NB4 (cell line): ENCODE measurements around the gene DIMT1.

Source experiments
- MYC ChIP-seq: IDR thresholded peaks from 2 replicates; pipeline ENCODE4 v1.6.1; 2011; ENCODE audit warnings: low read depth, low read length
- TF ChIP-seq, protein P1 (sequence below): IDR thresholded peaks from one replicate; pipeline ENCODE4 v1.5.1; 2012; ENCODE audit warnings: low read depth, low read length

- TF ChIP-seq, protein P1, sequence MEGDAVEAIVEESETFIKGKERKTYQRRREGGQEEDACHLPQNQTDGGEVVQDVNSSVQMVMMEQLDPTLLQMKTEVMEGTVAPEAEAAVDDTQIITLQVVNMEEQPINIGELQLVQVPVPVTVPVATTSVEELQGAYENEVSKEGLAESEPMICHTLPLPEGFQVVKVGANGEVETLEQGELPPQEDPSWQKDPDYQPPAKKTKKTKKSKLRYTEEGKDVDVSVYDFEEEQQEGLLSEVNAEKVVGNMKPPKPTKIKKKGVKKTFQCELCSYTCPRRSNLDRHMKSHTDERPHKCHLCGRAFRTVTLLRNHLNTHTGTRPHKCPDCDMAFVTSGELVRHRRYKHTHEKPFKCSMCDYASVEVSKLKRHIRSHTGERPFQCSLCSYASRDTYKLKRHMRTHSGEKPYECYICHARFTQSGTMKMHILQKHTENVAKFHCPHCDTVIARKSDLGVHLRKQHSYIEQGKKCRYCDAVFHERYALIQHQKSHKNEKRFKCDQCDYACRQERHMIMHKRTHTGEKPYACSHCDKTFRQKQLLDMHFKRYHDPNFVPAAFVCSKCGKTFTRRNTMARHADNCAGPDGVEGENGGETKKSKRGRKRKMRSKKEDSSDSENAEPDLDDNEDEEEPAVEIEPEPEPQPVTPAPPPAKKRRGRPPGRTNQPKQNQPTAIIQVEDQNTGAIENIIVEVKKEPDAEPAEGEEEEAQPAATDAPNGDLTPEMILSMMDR: no peak
- peak; percentile 99 for TF ChIP-seq MYC
Observed at GRCh38 chr5:62403411-62404250, at the start of gene DIMT1.
